ENCODE data around the gene IL4R. TPM values are rescaled to one million over a fixed set of nuclear protein-coding genes. Genes with fewer than 3 reads are reported as not detected.

IL4R gene
- total and polyA plus RNA-seq, 10 of the 15 experiments (the other 5 are each of a cell fraction or from before 2014, with no cell fraction given), result 2.6 to 70.4 (median 36.6) TPM

DNA sequence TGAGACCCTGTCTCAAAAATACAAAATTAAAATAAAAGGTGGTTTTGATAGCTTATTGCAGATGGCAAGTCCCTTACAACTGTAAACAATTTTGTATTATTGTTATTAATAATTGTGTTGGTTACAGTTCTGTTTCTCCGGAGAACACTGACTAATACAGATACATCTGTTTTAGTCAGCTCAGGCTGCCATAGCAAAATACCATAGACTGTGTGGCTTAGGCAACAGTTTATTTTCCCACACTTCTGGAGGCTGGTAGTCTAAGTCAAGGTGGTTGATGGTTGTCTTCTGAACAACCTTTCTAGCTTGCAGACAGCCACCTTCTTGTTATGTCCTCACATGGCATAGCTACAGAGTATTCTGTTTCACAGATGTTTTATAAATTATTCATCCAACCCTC lies 74.0 kb downstream of the IL4R start (continued):
- TF ChIP-seq, protein P1, sequence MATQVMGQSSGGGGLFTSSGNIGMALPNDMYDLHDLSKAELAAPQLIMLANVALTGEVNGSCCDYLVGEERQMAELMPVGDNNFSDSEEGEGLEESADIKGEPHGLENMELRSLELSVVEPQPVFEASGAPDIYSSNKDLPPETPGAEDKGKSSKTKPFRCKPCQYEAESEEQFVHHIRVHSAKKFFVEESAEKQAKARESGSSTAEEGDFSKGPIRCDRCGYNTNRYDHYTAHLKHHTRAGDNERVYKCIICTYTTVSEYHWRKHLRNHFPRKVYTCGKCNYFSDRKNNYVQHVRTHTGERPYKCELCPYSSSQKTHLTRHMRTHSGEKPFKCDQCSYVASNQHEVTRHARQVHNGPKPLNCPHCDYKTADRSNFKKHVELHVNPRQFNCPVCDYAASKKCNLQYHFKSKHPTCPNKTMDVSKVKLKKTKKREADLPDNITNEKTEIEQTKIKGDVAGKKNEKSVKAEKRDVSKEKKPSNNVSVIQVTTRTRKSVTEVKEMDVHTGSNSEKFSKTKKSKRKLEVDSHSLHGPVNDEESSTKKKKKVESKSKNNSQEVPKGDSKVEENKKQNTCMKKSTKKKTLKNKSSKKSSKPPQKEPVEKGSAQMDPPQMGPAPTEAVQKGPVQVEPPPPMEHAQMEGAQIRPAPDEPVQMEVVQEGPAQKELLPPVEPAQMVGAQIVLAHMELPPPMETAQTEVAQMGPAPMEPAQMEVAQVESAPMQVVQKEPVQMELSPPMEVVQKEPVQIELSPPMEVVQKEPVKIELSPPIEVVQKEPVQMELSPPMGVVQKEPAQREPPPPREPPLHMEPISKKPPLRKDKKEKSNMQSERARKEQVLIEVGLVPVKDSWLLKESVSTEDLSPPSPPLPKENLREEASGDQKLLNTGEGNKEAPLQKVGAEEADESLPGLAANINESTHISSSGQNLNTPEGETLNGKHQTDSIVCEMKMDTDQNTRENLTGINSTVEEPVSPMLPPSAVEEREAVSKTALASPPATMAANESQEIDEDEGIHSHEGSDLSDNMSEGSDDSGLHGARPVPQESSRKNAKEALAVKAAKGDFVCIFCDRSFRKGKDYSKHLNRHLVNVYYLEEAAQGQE (IDR thresholded peaks at IDR 0.05; ENCODE audit: low read depth, low read length), result 0 out of 2 replicates have a peak, but pooled peaks have one; percentile 11
- TF ChIP-seq, protein P2, sequence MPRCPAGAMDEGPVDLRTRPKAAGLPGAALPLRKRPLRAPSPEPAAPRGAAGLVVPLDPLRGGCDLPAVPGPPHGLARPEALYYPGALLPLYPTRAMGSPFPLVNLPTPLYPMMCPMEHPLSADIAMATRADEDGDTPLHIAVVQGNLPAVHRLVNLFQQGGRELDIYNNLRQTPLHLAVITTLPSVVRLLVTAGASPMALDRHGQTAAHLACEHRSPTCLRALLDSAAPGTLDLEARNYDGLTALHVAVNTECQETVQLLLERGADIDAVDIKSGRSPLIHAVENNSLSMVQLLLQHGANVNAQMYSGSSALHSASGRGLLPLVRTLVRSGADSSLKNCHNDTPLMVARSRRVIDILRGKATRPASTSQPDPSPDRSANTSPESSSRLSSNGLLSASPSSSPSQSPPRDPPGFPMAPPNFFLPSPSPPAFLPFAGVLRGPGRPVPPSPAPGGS (IDR thresholded peaks at IDR 0.05; ENCODE audit: borderline replicate concordance, insufficient read depth, low read depth, low read length, poor library complexity, severe bottlenecking), result peak; percentile 74
- TF ChIP-seq EP300 (IDR thresholded peaks at IDR 0.05; ENCODE audit: borderline replicate concordance in 1 of 2, control insufficient read depth in 1 of 2, low read depth in 2 of 2, low read length in 2 of 2) (peak; percentile 65 to 95; a peak in 2 of 4 replicates), PAX5 (IDR thresholded peaks at IDR 0.05; ENCODE audit: borderline replicate concordance, low read depth, low read length) (peak; percentile 72; the same call in 1 of the 2 replicates), NR2C2 (IDR thresholded peaks at IDR 0.05; ENCODE audit: borderline replicate concordance, control insufficient read depth, insufficient read length, low read depth) (no peak), TCF12 (IDR thresholded peaks at IDR 0.05; ENCODE audit: low read depth, low read length) (0 out of 2 replicates have a peak, but pooled peaks have one; percentile 20), CREM (IDR thresholded peaks at IDR 0.05; ENCODE audit: low read depth) (peak; percentile 88), IRF4 (IDR thresholded peaks at IDR 0.05; ENCODE audit: low read depth, low read length) (peak; percentile 95), SRF (IDR thresholded peaks at IDR 0.05; ENCODE audit: low read depth in 2 of 2, low read length in 2 of 2) (0 out of 4 replicates have a peak, but pooled peaks of 1 of the 2 experiments have one; percentile 25), BHLHE40 (IDR thresholded peaks at IDR 0.05; ENCODE audit: borderline replicate concordance in 1 of 2, low read depth in 2 of 2, low read length in 1 of 2) (no peak), MEF2A (IDR thresholded peaks at IDR 0.05; ENCODE audit: insufficient read depth, low read depth, low read length) (peak; percentile 73), NFIC (IDR thresholded peaks at IDR 0.05; ENCODE audit: low read depth, low read length) (peak; percentile 95), RCOR1 (conservative IDR thresholded peaks at IDR 0.05; ENCODE audit: low read depth, low read length) (no peak), NFYB (IDR thresholded peaks at IDR 0.05; ENCODE audit: insufficient read depth, low read depth, low read length) (no peak), KAT2A (conservative IDR thresholded peaks at IDR 0.05; ENCODE audit: control insufficient read depth, low read depth, low read length) (no peak), ZNF384 (IDR thresholded peaks at IDR 0.05; ENCODE audit: borderline replicate concordance, low read depth, low read length) (no peak), STAT3 (IDR thresholded peaks at IDR 0.05; ENCODE audit: low read depth, low read length) (no peak)
- TF ChIP-seq, protein P3, sequence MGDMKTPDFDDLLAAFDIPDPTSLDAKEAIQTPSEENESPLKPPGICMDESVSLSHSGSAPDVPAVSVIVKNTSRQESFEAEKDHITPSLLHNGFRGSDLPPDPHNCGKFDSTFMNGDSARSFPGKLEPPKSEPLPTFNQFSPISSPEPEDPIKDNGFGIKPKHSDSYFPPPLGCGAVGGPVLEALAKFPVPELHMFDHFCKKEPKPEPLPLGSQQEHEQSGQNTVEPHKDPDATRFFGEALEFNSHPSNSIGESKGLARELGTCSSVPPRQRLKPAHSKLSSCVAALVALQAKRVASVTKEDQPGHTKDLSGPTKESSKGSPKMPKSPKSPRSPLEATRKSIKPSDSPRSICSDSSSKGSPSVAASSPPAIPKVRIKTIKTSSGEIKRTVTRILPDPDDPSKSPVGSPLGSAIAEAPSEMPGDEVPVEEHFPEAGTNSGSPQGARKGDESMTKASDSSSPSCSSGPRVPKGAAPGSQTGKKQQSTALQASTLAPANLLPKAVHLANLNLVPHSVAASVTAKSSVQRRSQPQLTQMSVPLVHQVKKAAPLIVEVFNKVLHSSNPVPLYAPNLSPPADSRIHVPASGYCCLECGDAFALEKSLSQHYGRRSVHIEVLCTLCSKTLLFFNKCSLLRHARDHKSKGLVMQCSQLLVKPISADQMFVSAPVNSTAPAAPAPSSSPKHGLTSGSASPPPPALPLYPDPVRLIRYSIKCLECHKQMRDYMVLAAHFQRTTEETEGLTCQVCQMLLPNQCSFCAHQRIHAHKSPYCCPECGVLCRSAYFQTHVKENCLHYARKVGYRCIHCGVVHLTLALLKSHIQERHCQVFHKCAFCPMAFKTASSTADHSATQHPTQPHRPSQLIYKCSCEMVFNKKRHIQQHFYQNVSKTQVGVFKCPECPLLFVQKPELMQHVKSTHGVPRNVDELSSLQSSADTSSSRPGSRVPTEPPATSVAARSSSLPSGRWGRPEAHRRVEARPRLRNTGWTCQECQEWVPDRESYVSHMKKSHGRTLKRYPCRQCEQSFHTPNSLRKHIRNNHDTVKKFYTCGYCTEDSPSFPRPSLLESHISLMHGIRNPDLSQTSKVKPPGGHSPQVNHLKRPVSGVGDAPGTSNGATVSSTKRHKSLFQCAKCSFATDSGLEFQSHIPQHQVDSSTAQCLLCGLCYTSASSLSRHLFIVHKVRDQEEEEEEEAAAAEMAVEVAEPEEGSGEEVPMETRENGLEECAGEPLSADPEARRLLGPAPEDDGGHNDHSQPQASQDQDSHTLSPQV (IDR thresholded peaks at IDR 0.05), result no peak
- TF ChIP-seq, protein P4, sequence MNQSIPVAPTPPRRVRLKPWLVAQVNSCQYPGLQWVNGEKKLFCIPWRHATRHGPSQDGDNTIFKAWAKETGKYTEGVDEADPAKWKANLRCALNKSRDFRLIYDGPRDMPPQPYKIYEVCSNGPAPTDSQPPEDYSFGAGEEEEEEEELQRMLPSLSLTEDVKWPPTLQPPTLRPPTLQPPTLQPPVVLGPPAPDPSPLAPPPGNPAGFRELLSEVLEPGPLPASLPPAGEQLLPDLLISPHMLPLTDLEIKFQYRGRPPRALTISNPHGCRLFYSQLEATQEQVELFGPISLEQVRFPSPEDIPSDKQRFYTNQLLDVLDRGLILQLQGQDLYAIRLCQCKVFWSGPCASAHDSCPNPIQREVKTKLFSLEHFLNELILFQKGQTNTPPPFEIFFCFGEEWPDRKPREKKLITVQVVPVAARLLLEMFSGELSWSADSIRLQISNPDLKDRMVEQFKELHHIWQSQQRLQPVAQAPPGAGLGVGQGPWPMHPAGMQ (IDR thresholded peaks at IDR 0.05; ENCODE audit: borderline replicate concordance), result no peak
